Lung (tissue), 12 donors: Measurements from ENCODE around the gene SLC9A7. TPM values are rescaled to one million over a fixed set of nuclear protein-coding genes. Genes with fewer than 3 reads are reported as not detected.

Experiments used
- ATAC-seq: fragments of 200-7000 bp; cut with Tn5 transposase; one replicate; pipeline ENCODE4 v1.9.1; 2020; ENCODE audit warnings: moderate number of reproducible peaks; ENCODE audit not compliant: insufficient read depth, low FRiP score
- DNase-seq, 3 donors: peaks; one replicate each; pipeline ENCODE4 v3.0.0-alpha.2; 2013 to 2017
- H3K27ac ChIP-seq, 2 donors: one replicate each; pipeline ENCODE4 v1.5.1; 2013; ENCODE audit warnings: mild to moderate bottlenecking in 2 of 2, moderate library complexity in 2 of 2, control low read depth in 1 of 2, inconsistent platforms in 1 of 2, low read depth in 1 of 2, low read length in 1 of 2
- H3K27me3 ChIP-seq, 3 donors: one replicate each; pipeline ENCODE4 v1.5.1; 2013; ENCODE audit warnings: low read length in 2 of 3; ENCODE audit not compliant: control insufficient read depth in 3 of 3, insufficient read depth in 3 of 3
- H3K36me3 ChIP-seq, 4 donors: one replicate each; pipeline ENCODE4 v1.5.1; 2013; ENCODE audit warnings: low read length in 4 of 4, mild to moderate bottlenecking in 1 of 4, moderate library complexity in 1 of 4; ENCODE audit not compliant: control insufficient read depth in 4 of 4, insufficient read depth in 4 of 4
- H3K4me1 ChIP-seq, 5 donors: one replicate each; pipeline ENCODE4 v1.5.1; 2013; ENCODE audit warnings: low read length in 5 of 5, mild to moderate bottlenecking in 2 of 5, moderate library complexity in 1 of 5; ENCODE audit not compliant: control insufficient read depth in 5 of 5, insufficient read depth in 5 of 5
- H3K4me3 ChIP-seq: one replicate; pipeline ENCODE4 v1.5.1; 2013; ENCODE audit warnings: mild to moderate bottlenecking, control low read depth, moderate library complexity
- H3K9ac ChIP-seq, 2 donors: one replicate each; pipeline ENCODE4 v1.5.1; 2013; ENCODE audit warnings: low read length in 2 of 2, control low read depth in 1 of 2; ENCODE audit not compliant: insufficient read depth in 1 of 2
- H3K9me3 ChIP-seq, 4 donors: one replicate each; pipeline ENCODE4 v1.5.1; 2013; ENCODE audit warnings: low read length in 3 of 4, mild to moderate bottlenecking in 1 of 4, moderate library complexity in 1 of 4; ENCODE audit not compliant: control insufficient read depth in 4 of 4, insufficient read depth in 3 of 4
- WGBS, 2 donors: extraction: QIAGEN DNeasy Blood & Tissue Kit; methylation state at CpG; one replicate each; pipeline ENCODE4 v1.1.7; 2013; 5-methylcytosine and 5-hydroxymethylcytosine counted together
- polyA plus RNA-seq, 2 donors: library from polyadenylated mRNA; stranded (reverse); fragments of 200-250 nt; gene quantifications; one replicate each; pipeline ENCODE4 v1.2.1, GENCODE V29; 2013
- total RNA-seq, 2 donors: library from RNA; depleted of rRNA in 1 of 2; stranded (reverse); fragments of >200 nt in 1 of 2; gene quantifications; one replicate each; pipeline ENCODE4 v1.2.1, GENCODE V29; 2014 to 2021
- TF ChIP-seq, protein P1 (sequence below): IDR thresholded peaks from 2 replicates; pipeline ENCODE4 v1.5.1; 2012; ENCODE audit warnings: mild to moderate bottlenecking; ENCODE audit errors: control extremely low read depth, extremely low read depth
- donor health status: control.
- donor health status: control.
- donor health status: Bipolar disorder and iron deficiency.
- donor health status: healthy.
- donor health status: DM: yes; HTN: yes; CAD: no.

The SLC9A7 gene
- total and polyA plus RNA-seq, 4 donors: 1.2 to 6.9 (median 3.6) TPM

DNA sequence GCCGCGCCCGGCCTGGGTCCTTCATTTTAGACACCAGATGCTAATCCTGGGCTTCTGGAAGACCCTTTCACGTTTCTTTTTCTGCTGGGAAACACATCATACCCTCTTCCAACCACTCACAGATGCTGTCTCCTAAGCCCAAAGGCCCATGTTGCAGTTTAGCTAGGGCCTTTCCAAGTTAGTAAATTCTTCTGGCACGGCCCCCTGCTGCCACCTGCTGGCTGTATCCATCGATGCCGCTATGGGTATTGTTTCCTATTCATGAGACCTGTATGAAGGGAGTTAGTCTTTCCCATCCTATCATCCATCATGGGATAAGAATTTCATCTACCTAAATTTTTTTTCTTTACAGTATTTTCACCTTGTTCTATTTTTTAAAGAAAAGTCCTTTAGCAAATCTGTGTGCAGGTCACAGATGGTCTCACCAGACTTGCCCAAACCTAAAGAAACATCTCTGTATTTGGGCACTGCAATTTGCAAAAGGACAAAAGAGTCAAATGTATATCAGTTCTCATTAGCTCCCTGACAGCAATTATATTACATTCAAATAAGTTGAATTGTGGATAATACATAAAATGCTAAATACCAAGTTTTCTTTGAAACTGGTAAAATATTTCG is 37.8 kb upstream of the SLC9A7 start:
- Histone ChIP-seq H3K4me3 (no peak overlapping the region), H3K9me3 (no peaks in the 10 kb centered on the region), H3K4me1 (peaks cover 0 to 4% (median 0%) of the 10 kb centered on the region in 5 donors), H3K36me3 (no peaks in the 10 kb centered on the region), H3K9ac (no peak overlapping the region), H3K27me3 (no peaks in the 10 kb centered on the region), H3K27ac (no peak overlapping the region)
- DNase-seq: peak; percentile 71 to 78 (median 73)
- ATAC-seq: peak; percentile 68
- WGBS, 2 donors: 45 to 48% methylated on average over 8 of the region's 8 CpGs
- TF ChIP-seq, protein P1, sequence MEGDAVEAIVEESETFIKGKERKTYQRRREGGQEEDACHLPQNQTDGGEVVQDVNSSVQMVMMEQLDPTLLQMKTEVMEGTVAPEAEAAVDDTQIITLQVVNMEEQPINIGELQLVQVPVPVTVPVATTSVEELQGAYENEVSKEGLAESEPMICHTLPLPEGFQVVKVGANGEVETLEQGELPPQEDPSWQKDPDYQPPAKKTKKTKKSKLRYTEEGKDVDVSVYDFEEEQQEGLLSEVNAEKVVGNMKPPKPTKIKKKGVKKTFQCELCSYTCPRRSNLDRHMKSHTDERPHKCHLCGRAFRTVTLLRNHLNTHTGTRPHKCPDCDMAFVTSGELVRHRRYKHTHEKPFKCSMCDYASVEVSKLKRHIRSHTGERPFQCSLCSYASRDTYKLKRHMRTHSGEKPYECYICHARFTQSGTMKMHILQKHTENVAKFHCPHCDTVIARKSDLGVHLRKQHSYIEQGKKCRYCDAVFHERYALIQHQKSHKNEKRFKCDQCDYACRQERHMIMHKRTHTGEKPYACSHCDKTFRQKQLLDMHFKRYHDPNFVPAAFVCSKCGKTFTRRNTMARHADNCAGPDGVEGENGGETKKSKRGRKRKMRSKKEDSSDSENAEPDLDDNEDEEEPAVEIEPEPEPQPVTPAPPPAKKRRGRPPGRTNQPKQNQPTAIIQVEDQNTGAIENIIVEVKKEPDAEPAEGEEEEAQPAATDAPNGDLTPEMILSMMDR: peak; percentile 66

DNA sequence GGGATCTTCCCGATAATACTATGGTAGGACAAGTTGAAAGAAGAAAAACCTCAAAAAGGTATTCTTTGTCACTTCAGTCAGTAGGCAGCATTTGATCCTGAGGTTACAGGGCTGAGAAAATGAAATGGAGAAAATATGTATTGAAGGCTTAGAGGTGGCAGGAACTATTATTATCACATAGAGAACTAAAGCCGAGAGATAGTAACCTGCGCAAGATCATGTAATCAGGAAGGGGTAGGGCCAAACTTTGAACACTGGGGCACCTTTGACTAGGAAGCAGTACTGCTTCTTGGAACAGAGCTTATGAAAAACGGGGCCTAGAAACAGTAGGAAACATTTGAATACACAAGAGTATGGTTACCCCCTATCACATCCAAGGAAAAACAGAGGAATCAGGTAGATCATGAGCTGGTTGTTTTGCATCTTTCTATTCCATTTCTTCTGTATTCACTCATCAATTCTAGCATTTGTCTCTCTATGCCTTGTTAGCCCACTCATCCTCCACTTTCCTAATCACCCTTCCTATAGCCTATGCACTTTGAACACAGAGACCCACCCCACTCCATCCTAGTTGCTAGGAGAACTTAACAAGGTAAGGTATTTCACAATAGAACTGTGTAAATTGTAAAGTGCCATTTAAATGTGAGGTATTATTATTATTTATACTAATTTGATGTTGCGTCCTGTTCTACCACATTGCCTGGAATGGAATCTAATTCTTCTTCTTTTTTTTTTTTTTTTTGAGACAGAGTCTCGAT is 34.6 kb upstream of the SLC9A7 start:
- H3K27ac ChIP-seq: no peak overlapping the region

DNA sequence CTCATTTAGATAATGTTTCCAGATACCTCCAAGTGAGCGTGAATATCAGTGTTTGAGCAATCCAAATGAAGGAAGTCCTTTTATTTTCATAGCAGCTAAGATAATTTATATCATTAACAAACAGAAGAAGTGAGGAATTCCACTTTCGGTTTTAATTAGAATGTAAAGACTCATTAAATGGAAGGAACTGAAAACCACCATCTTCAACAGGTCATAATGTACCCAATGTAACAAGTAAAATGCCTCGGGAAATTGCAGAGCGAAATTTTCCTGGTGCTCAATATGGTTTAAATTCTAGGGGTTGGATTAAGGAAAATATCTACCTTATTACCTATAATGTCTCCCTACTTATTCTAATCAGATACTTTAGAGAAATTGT is 33.9 kb upstream of the SLC9A7 start:
- no peak for DNase-seq
- ATAC-seq: no peak
- 27 to 46% methylated on average over 4 of the region's 4 CpGs for WGBS, 2 donors
- H3K27me3 ChIP-seq: peaks cover 0 to 2% (median 0%) of the 10 kb centered on the region in 3 donors
- no peak overlapping the region for H3K4me3 ChIP-seq
- no peaks in the 10 kb centered on the region for H3K36me3 ChIP-seq
- H3K27ac ChIP-seq: no peak overlapping the region
- peaks cover 0 to 4% (median 0%) of the 10 kb centered on the region in 5 donors for H3K4me1 ChIP-seq
- H3K9ac ChIP-seq: no peak overlapping the region
- no peaks in the 10 kb centered on the region for H3K9me3 ChIP-seq
- TF ChIP-seq, protein P1: no peak

More for the DNA sequence above, 34.6 kb upstream of the SLC9A7 start:
- DNase-seq (no peak), ATAC-seq (no peak)
- Histone ChIP-seq H3K4me1 (peaks cover 0 to 4% (median 0%) of the 10 kb centered on the region in 5 donors), H3K4me3 (no peak overlapping the region), H3K9ac (no peak overlapping the region), H3K36me3 (no peaks in the 10 kb centered on the region), H3K9me3 (no peaks in the 10 kb centered on the region), H3K27me3 (peaks cover 0 to 2% (median 0%) of the 10 kb centered on the region in 3 donors)
- 46 to 55% methylated on average over 5 to 6 of the region's 6 CpGs for WGBS, 2 donors
- TF ChIP-seq, protein P1: no peak
